ENCODE results near the gene SEMA3E. TPM values are rescaled to one million over a fixed set of nuclear protein-coding genes. Genes with fewer than 3 reads are reported as not detected.

SEMA3E gene
- total and polyA plus RNA-seq, 9 of the 15 experiments (the other 6 are each of a cell fraction or from before 2014, with no cell fraction given) = 0.01 to 1.4 (median 0.14) TPM; not detected in 2

- CTCF ChIA-PET (ENCODE audit: low intra/inter-chr PET ratio) = no interaction called here
- Histone ChIP-seq H3K79me2 (ENCODE audit: control insufficient read depth, insufficient read depth, low read length) (no peaks in the 10 kb centered on the region), H3K9me3 (replicated peaks; ENCODE audit: control insufficient read depth, insufficient read depth, low read depth, low read length) (no peaks in the 10 kb centered on the region), H3K4me2 (ENCODE audit: insufficient read depth, low read length) (no peak overlapping the region), H3K27me3 (ENCODE audit: control insufficient read depth in 2 of 2, insufficient read depth in 2 of 2, low read length in 2 of 2) (no peaks in the 10 kb centered on the region), H2AFZ (ENCODE audit: low read depth, low read length) (no peak overlapping the region), H3K36me3 (ENCODE audit: control insufficient read depth, insufficient read depth, low read length) (no peaks in the 10 kb centered on the region), H3K4me3 (no peak overlapping the region), H3K27ac (ENCODE audit: extremely low read depth, low read depth, low read length) (no peak overlapping the region), H3K9me1 (ENCODE audit: control insufficient read depth, insufficient read depth, low read length) (no peaks in the 10 kb centered on the region), H4K20me1 (replicated peaks; ENCODE audit: control insufficient read depth, insufficient read depth, low read length) (no peaks in the 10 kb centered on the region), H3K4me1 (replicated peaks in 1 of 2; ENCODE audit: control insufficient read depth in 2 of 2, insufficient read depth in 2 of 2, low read length in 2 of 2) (no peaks in the 10 kb centered on the region), H3K9ac (ENCODE audit: insufficient read depth in 1 of 2, low read depth in 2 of 2, low read length in 2 of 2) (no peak overlapping the region)
- 0% methylated on average over 3 of the region's 3 CpGs for WGBS (ENCODE audit: insufficient coverage, low coverage, missing lambda C conversion rate)
- ATAC-seq = no peak
- in situ Hi-C loops (cut with MboI) (loop anchor here (25.0 kb wide), 1 partner anchor 1920 kb away; no protein-coding TSS in a partner anchor), intact Hi-C loops (cut with micrococcal nuclease) (no loop called here)
- no peak for TF ChIP-seq PATZ1 (CRISPR knock-in tag; IDR thresholded peaks at IDR 0.05; ENCODE audit: borderline replicate concordance)
- TF ChIP-seq ZBTB11 (CRISPR knock-in tag; IDR thresholded peaks at IDR 0.05) = no peak
- TF ChIP-seq ZNF280B (CRISPR knock-in tag; IDR thresholded peaks at IDR 0.05) = no peak
- no peak for TF ChIP-seq RFX7 (CRISPR knock-in tag; IDR thresholded peaks at IDR 0.05)
- TF ChIP-seq HMBOX1 (IDR thresholded peaks at IDR 0.05) = no peak
- TF ChIP-seq ZNF695 (CRISPR knock-in tag; IDR thresholded peaks at IDR 0.05) = no peak
- BruUV-seq (replicated peaks) = no TSS peak
- no peak for FAIRE-seq
- DNase-seq (ENCODE audit: extremely low read depth in 1 of 4, low spot score in 3 of 4) = no peak
- POLR2A ChIA-PET = no interaction called here
These were observed 131.8 kb downstream of the SEMA3E start for GRCh38 chr7:83517035-83517700.
